PC-9 (cell line): ENCODE measurements around the gene CNBD2. TPM values are rescaled to one million over a fixed set of nuclear protein-coding genes. Genes with fewer than 3 reads are reported as not detected.
"Not testable (repeated sequence)": the region's sequence is repeated elsewhere in the genome, so short reads cannot be mapped to it uniquely, and the experiment has no call there.

Source experiments
- BruUV-seq: library from RNA; stranded (reverse); fragments of 400-500 nt; replicated peaks from 2 replicates; lab custom pipeline; 2021; lab: Mats Ljungman, UMichigan
- CTCF ChIA-PET: fragments of 300-600 bp; sonication (Branson Sonifier 250); formaldehyde crosslinking; loops from one replicate; lab custom pipeline; 2022; ENCODE audit warnings: antibody characterized with exemption; lab: Charles Lee
- POLR2A ChIA-PET: fragments of 300-600 bp; sonication (Branson Sonifier 250); formaldehyde crosslinking; loops from one replicate; lab custom pipeline; 2022; ENCODE audit warnings: antibody characterized with exemption; ENCODE audit not compliant: unreplicated experiment; lab: Charles Lee
- DNase-seq, 2 experiments: peaks; one replicate each; pipeline versions ENCODE4 v3.0.0 to v3.0.0-alpha.2; 2015 to 2022; ENCODE audit warnings: mixed read lengths in 1 of 2
- H2AFZ ChIP-seq: fragments of 200-600 bp; sonication (generic); 2 replicates; pipeline ENCODE4 v1.8.1; 2017; ENCODE audit warnings: antibody characterized with exemption
- H3F3A ChIP-seq: fragments of 200-600 bp; sonication (generic); 2 replicates; pipeline ENCODE4 v1.8.1; 2017; ENCODE audit warnings: antibody characterized with exemption, mild to moderate bottlenecking, low read depth; ENCODE audit not compliant: insufficient read depth
- H3K27ac ChIP-seq: fragments of 200-600 bp; sonication (generic); 2 replicates; pipeline ENCODE4 v1.6.1; 2016; ENCODE audit warnings: mixed run types
- H3K27me3 ChIP-seq: fragments of 200-600 bp; sonication (generic); 2 replicates; pipeline ENCODE4 v1.6.1; 2016; ENCODE audit warnings: low read depth, mixed run types; ENCODE audit not compliant: insufficient read depth
- H3K36me3 ChIP-seq: fragments of 200-600 bp; sonication (generic); 2 replicates; pipeline ENCODE4 v1.6.1; 2016; ENCODE audit warnings: low read depth, mixed run types
- H3K4me1 ChIP-seq: fragments of 200-600 bp; sonication (generic); replicated peaks from 2 replicates; pipeline ENCODE4 v1.6.1; 2016; ENCODE audit warnings: mixed run types; ENCODE audit not compliant: insufficient read depth
- H3K4me2 ChIP-seq: fragments of 200-600 bp; sonication (generic); 2 replicates; pipeline ENCODE4 v1.6.1; 2017; ENCODE audit warnings: mixed run types
- H3K4me3 ChIP-seq: fragments of 200-600 bp; sonication (generic); 2 replicates; pipeline ENCODE4 v1.6.1; 2016; ENCODE audit warnings: mixed run types
- H3K79me2 ChIP-seq: fragments of 200-600 bp; sonication (generic); 2 replicates; pipeline ENCODE4 v1.6.1; 2017; ENCODE audit warnings: low read depth, mixed run types
- H3K9me2 ChIP-seq: fragments of 200-600 bp; sonication (generic); 2 replicates; pipeline ENCODE4 v1.8.1; 2017; ENCODE audit warnings: mild to moderate bottlenecking; ENCODE audit not compliant: insufficient read depth
- H3K9me3 ChIP-seq: fragments of 200-600 bp; sonication (generic); 2 replicates; pipeline ENCODE4 v1.8.1; 2016; ENCODE audit warnings: low read depth; ENCODE audit not compliant: insufficient read depth
- H4K20me1 ChIP-seq: fragments of 200-600 bp; sonication (generic); 2 replicates; pipeline ENCODE4 v1.8.1; 2017; ENCODE audit not compliant: insufficient read depth
- CTCF ChIP-seq: fragments of 200-600 bp; sonication (generic); conservative IDR thresholded peaks from 2 replicates; pipeline ENCODE4 v1.6.1; 2017; ENCODE audit warnings: mixed run types, antibody characterized with exemption, mild to moderate bottlenecking, moderate library complexity
- EZH2 ChIP-seq: fragments of 200-600 bp; sonication (generic); IDR thresholded peaks from 2 replicates; pipeline ENCODE4 v1.8.0; 2017; ENCODE audit warnings: antibody characterized with exemption, low read depth
- intact Hi-C: fragments of 100-400 bp; cut with micrococcal nuclease; formaldehyde crosslinking; loops from one replicate; pipeline ENCODE4 v1.10.0; 2022; ENCODE audit not compliant: unreplicated experiment
- total RNA-seq: library from RNA; stranded (reverse); gene quantifications from 2 replicates; pipeline ENCODE4 v1.2.3, GENCODE V29; 2021

The CNBD2 gene
- total RNA-seq, 1 experiment from 2014 or later: 7.3 TPM

- Histone ChIP-seq H3K27me3 (no peaks in the 10 kb centered on the region), H3K79me2 (peaks cover 23% of the 10 kb centered on the region), H3K9me2 (no peaks in the 10 kb centered on the region), H3K4me1 (peaks cover 16% of the 10 kb centered on the region), H2AFZ (no peak overlapping the region), H3K4me3 (no peak overlapping the region), H3K9me3 (no peaks in the 10 kb centered on the region), H4K20me1 (peaks cover 10% of the 10 kb centered on the region; the same call in 1 of the 2 replicates), H3K4me2 (no peak overlapping the region), H3F3A (peaks cover 42% of the 10 kb centered on the region), H3K36me3 (no peaks in the 10 kb centered on the region), H3K27ac (no peak overlapping the region)
- DNase-seq: no peak
- ChIA-PET CTCF (no interaction called here), POLR2A (no interaction called here)
- intact Hi-C loops: loop anchor here (10.0 kb wide), 1 partner anchor 485 kb away; no protein-coding TSS in a partner anchor
- TF ChIP-seq EZH2 (no peak), CTCF (no peak)
- no TSS peak for BruUV-seq
Measured at GRCh38 chr20:35950093-35950492, 18.3 kb upstream of the CNBD2 start.

- H3K36me3 ChIP-seq, H4K20me1 ChIP-seq, DNase-seq, BruUV-seq, H3K27me3 ChIP-seq, H3K9me3 ChIP-seq, H2AFZ ChIP-seq, H3K9me2 ChIP-seq: not testable (repeated sequence)
- Histone ChIP-seq H3F3A (peaks cover 45% of the 10 kb centered on the region), H3K4me1 (peaks cover 28% of the 10 kb centered on the region), H3K27ac (peak overlapping the region; percentile 98), H3K4me2 (peak overlapping the region; percentile 93), H3K4me3 (peak overlapping the region; percentile 99; the same call in 1 of the 2 replicates), H3K79me2 (peaks cover 30% of the 10 kb centered on the region)
- ChIA-PET CTCF (interaction anchor here (0.6 to 1.0 kb wide), 3 partner anchors 41 to 804 kb away, joined by 3 to 4 read pairs (median 3); partner anchors contain the start of genes NFS1 and ROMO1), POLR2A (interaction anchor here (0.7 to 1.2 kb wide), 2 partner anchors 210 to 445 kb away, joined by 5 to 8 read pairs; partner anchors contain the start of gene RBM39)
- intact Hi-C loops: loop anchor here (10.0 kb wide), 1 partner anchor 487 kb away; no protein-coding TSS in a partner anchor
Measured at GRCh38 chr20:35952080-35952479, 16.3 kb upstream of the CNBD2 start.

GRCh38 chr20:35952480-35953386 lies 15.7 kb upstream of the CNBD2 start:
- peaks cover 10% of the 10 kb centered on the region; the same call in 1 of the 2 replicates for H4K20me1 ChIP-seq
- no peaks in the 10 kb centered on the region for H3K9me2 ChIP-seq
- H3K27ac ChIP-seq: peak overlapping the region; percentile 98
- peak overlapping the region; percentile 78 for H2AFZ ChIP-seq
- peaks cover 28% of the 10 kb centered on the region for H3K4me1 ChIP-seq
- H3K36me3 ChIP-seq: no peaks in the 10 kb centered on the region
- H3K79me2 ChIP-seq: peaks cover 30% of the 10 kb centered on the region
- H3K4me2 ChIP-seq: peak overlapping the region; percentile 93
- POLR2A ChIA-PET: interaction anchor here (0.6 to 1.2 kb wide), 6 partner anchors 10 to 631 kb away, joined by 4 to 14 read pairs (median 6); partner anchors contain the start of gene RBM39
- no peaks in the 10 kb centered on the region for H3K9me3 ChIP-seq
- no peak for TF ChIP-seq CTCF
- TF ChIP-seq EZH2: no peak
- CTCF ChIA-PET: interaction anchor here (0.6 to 1.0 kb wide), 3 partner anchors 40 to 805 kb away, joined by 3 to 4 read pairs (median 3); partner anchors contain the start of genes NFS1 and ROMO1
- peaks cover 45% of the 10 kb centered on the region for H3F3A ChIP-seq
- no TSS peak for BruUV-seq
- peak; percentile 16 to 58 for DNase-seq
- no peaks in the 10 kb centered on the region for H3K27me3 ChIP-seq
- intact Hi-C loops: loop anchor here (10.0 kb wide), 1 partner anchor 488 kb away; no protein-coding TSS in a partner anchor
- H3K4me3 ChIP-seq: peak overlapping the region; percentile 99
